ENCODE measurements around the gene ANKRD55. TPM values are rescaled to one million over a fixed set of nuclear protein-coding genes. Genes with fewer than 3 reads are reported as not detected.
"Not testable (repeated sequence)": the region's sequence is repeated elsewhere in the genome, so short reads cannot be mapped to it uniquely, and the experiment has no call there.

The ANKRD55 gene
- total and polyA plus RNA-seq, 2 donors (not counting 1 experiment from before 2014, with no cell fraction given): 0.07 TPM; not detected in 1

DNA sequence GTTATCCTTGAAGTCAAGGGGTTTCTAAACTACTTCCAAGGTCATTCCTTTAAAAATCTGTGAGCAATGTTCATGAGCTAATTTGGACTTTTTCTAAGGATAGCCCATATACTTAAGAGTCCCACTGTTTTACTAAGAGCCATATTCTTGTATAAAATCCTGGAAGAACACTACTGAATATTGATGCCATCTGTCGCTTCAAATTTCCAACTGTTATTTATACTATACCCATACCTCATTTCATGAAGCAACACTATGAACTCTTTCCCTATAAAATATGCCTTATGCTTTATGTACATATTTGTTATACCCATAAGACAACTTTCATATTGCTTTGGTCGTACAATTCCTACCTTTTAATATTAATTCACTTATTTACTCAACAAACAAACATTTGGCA, 12.4 kb upstream of the ANKRD55 start:
- no peaks in the 10 kb centered on the region for H3K4me1 Mint-ChIP-seq

DNA sequence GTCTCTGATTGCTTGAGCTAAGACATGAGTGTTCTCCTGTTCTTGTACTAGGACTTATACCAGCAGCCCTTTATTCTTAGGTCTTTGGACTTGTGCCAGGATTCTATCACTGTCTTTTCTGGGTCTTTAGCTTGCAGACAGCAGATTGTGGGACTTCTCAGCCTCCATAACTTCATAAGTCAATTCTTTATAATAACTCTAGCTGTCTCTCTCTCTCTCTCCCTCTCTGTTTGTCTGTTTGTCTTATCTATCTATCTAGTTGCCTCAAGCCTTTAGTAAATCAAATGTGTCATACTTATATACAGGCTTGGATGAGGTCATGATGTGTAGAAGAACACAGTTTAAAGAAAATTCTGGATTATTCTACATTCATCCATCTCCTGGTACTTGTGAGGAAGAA, 11.5 kb upstream of the ANKRD55 start:
- no peak overlapping the region for H3K27ac Mint-ChIP-seq
- ChIA-PET CTCF (no interaction called here), POLR2A (no interaction called here)
- peaks cover 12% of the 10 kb centered on the region for H3K9me3 Mint-ChIP-seq (ENCODE audit: insufficient read depth)
- H3K27me3 Mint-ChIP-seq: peaks cover 7% of the 10 kb centered on the region
- Histone ChIP-seq H3K36me3 (replicated peaks in 1 of 2; ENCODE audit: control extremely low read depth in 1 of 2, control insufficient read depth in 1 of 2, extremely low read depth in 1 of 2, insufficient read depth in 2 of 2, low read length in 1 of 2) (no peaks in the 10 kb centered on the region), H3K27ac (ENCODE audit: low read length in 2 of 2) (no peak overlapping the region), H3K79me2 (ENCODE audit: control insufficient read depth, insufficient read depth, low read length) (no peaks in the 10 kb centered on the region), H3K9me3 (ENCODE audit: control extremely low read depth in 1 of 3, control insufficient read depth in 2 of 3, insufficient read depth in 1 of 3, low read length in 2 of 3) (peaks cover 0 to 15% (median 14%) of the 10 kb centered on the region in 3 donors), H2AFZ (ENCODE audit: insufficient read depth, low read depth, low read length, poor library complexity, severe bottlenecking) (no peak overlapping the region), H3K4me1 (ENCODE audit: control insufficient read depth in 2 of 2, insufficient read depth in 2 of 2, low read length in 2 of 2) (no peaks in the 10 kb centered on the region), H3K4me2 (replicated peaks; ENCODE audit: low read depth, low read length, poor library complexity, severe bottlenecking) (no peak overlapping the region), H3K9ac (ENCODE audit: low read length) (no peak overlapping the region), H4K20me1 (ENCODE audit: control insufficient read depth, insufficient read depth, low read length, poor library complexity, severe bottlenecking) (no peaks in the 10 kb centered on the region), H3K27me3 (replicated peaks in 1 of 4; ENCODE audit: control extremely low read depth in 1 of 4, control insufficient read depth in 3 of 4, insufficient read depth in 4 of 4, low read length in 3 of 4) (peaks cover 0 to 6% (median 2%) of the 10 kb centered on the region in 4 experiments), H3K4me3 (ENCODE audit: control extremely low read depth in 1 of 5, extremely low read depth in 1 of 5, insufficient read depth in 1 of 5, low read depth in 2 of 5, low read length in 4 of 5) (no peak overlapping the region)
- no peak for TF ChIP-seq EZH2 (IDR thresholded peaks at IDR 0.05; ENCODE audit: borderline replicate concordance, insufficient read depth, low read depth, low read length, poor library complexity, severe bottlenecking)
- TF ChIP-seq CTCF (IDR thresholded peaks at IDR 0.05): no peak
- DNase-seq: no peak
- no peaks in the 10 kb centered on the region for H3K4me1 Mint-ChIP-seq
- intact Hi-C loops (cut with micrococcal nuclease): no loop called here
- H3K4me3 Mint-ChIP-seq: no peak overlapping the region
- no peak for ATAC-seq (ENCODE audit: low read depth)

More for the DNA sequence above, 12.4 kb upstream of the ANKRD55 start:
- H3K27me3 Mint-ChIP-seq: peaks cover 7% of the 10 kb centered on the region
- no peak overlapping the region for H3K4me3 Mint-ChIP-seq
- intact Hi-C loops (cut with micrococcal nuclease): no loop called here
- Histone ChIP-seq H3K79me2 (ENCODE audit: control insufficient read depth, insufficient read depth, low read length) (no peaks in the 10 kb centered on the region), H3K36me3 (replicated peaks in 1 of 2; ENCODE audit: control extremely low read depth in 1 of 2, control insufficient read depth in 1 of 2, extremely low read depth in 1 of 2, insufficient read depth in 2 of 2, low read length in 1 of 2) (no peaks in the 10 kb centered on the region), H3K27me3 (replicated peaks in 1 of 4; ENCODE audit: control extremely low read depth in 1 of 4, control insufficient read depth in 3 of 4, insufficient read depth in 4 of 4, low read length in 3 of 4) (peaks cover 0 to 6% (median 2%) of the 10 kb centered on the region in 4 experiments), H3K4me2 (replicated peaks; ENCODE audit: low read depth, low read length, poor library complexity, severe bottlenecking) (no peak overlapping the region), H3K9me3 (ENCODE audit: control extremely low read depth in 1 of 3, control insufficient read depth in 2 of 3, insufficient read depth in 1 of 3, low read length in 2 of 3) (peaks cover 0 to 15% (median 14%) of the 10 kb centered on the region in 3 donors), H3K4me1 (ENCODE audit: control insufficient read depth in 2 of 2, insufficient read depth in 2 of 2, low read length in 2 of 2) (no peaks in the 10 kb centered on the region), H4K20me1 (ENCODE audit: control insufficient read depth, insufficient read depth, low read length, poor library complexity, severe bottlenecking) (no peaks in the 10 kb centered on the region), H3K4me3 (ENCODE audit: control extremely low read depth in 1 of 5, extremely low read depth in 1 of 5, insufficient read depth in 1 of 5, low read depth in 2 of 5, low read length in 4 of 5) (no peak overlapping the region), H3K9ac (ENCODE audit: low read length) (no peak overlapping the region), H3K27ac (ENCODE audit: low read length in 2 of 2) (no peak overlapping the region), H2AFZ (ENCODE audit: insufficient read depth, low read depth, low read length, poor library complexity, severe bottlenecking) (no peak overlapping the region)
- TF ChIP-seq EZH2 (IDR thresholded peaks at IDR 0.05; ENCODE audit: borderline replicate concordance, insufficient read depth, low read depth, low read length, poor library complexity, severe bottlenecking) (no peak), CTCF (IDR thresholded peaks at IDR 0.05) (no peak)
- no peak overlapping the region for H3K27ac Mint-ChIP-seq
- no peak for ATAC-seq (ENCODE audit: low read depth)
- peaks cover 12% of the 10 kb centered on the region for H3K9me3 Mint-ChIP-seq (ENCODE audit: insufficient read depth)
- ChIA-PET POLR2A (no interaction called here), CTCF (interaction anchor here (1.1 to 1.2 kb wide), 2 partner anchors 10 kb away, joined by 4 to 5 read pairs; no protein-coding TSS in a partner anchor)
- no CpG with 5 or more reads among the region's 2 CpGs for WGBS (ENCODE audit: insufficient coverage)
- DNase-seq: no peak

DNA sequence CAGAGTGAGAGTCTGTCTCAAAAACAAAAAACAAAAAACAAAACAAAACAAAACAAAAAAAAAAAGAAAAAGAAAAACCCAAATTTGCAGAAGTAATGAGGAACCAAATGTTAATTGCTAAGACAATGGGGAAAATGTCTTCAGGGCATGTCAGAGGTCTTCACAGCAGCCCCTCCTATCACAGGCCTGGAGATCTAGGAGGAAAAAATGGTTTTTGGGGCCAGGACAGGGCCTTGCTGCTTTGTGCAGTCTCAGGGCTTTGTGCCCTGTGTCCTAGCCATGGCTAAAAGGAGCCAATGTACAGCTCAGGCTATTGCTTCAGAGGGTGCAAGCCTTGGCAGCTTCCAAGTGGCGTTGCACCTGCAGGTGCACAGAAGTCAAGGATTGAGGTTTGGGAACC, 9.1 kb upstream of the ANKRD55 start:
- POLR2A ChIA-PET: interaction anchor here (0.7 kb wide), 1 partner anchor 43 kb away, joined by 3 read pairs; no protein-coding TSS in a partner anchor
- H4K20me1 ChIP-seq (ENCODE audit: control insufficient read depth, insufficient read depth, low read length, poor library complexity, severe bottlenecking); H3K4me3 ChIP-seq (ENCODE audit: control extremely low read depth in 1 of 5, extremely low read depth in 1 of 5, insufficient read depth in 1 of 5, low read depth in 2 of 5, low read length in 4 of 5); H3K36me3 ChIP-seq (replicated peaks in 1 of 2; ENCODE audit: control extremely low read depth in 1 of 2, control insufficient read depth in 1 of 2, extremely low read depth in 1 of 2, insufficient read depth in 2 of 2, low read length in 1 of 2); H3K27ac ChIP-seq (ENCODE audit: low read length in 2 of 2); H3K27ac Mint-ChIP-seq; intact Hi-C loops (cut with micrococcal nuclease); CTCF ChIA-PET; H3K4me1 ChIP-seq (ENCODE audit: control insufficient read depth in 2 of 2, insufficient read depth in 2 of 2, low read length in 2 of 2); H2AFZ ChIP-seq (ENCODE audit: insufficient read depth, low read depth, low read length, poor library complexity, severe bottlenecking); H3K27me3 ChIP-seq (replicated peaks in 1 of 4; ENCODE audit: control extremely low read depth in 1 of 4, control insufficient read depth in 3 of 4, insufficient read depth in 4 of 4, low read length in 3 of 4); H3K9ac ChIP-seq (ENCODE audit: low read length); H3K4me1 Mint-ChIP-seq; DNase-seq; ATAC-seq (ENCODE audit: low read depth); H3K27me3 Mint-ChIP-seq; H3K4me3 Mint-ChIP-seq; H3K79me2 ChIP-seq (ENCODE audit: control insufficient read depth, insufficient read depth, low read length); H3K4me2 ChIP-seq (replicated peaks; ENCODE audit: low read depth, low read length, poor library complexity, severe bottlenecking); H3K9me3 ChIP-seq (ENCODE audit: control extremely low read depth in 1 of 3, control insufficient read depth in 2 of 3, insufficient read depth in 1 of 3, low read length in 2 of 3): not testable (repeated sequence)
- WGBS (ENCODE audit: insufficient coverage): 100% methylated on average over 1 of the region's 1 CpG
- H3K9me3 Mint-ChIP-seq (ENCODE audit: insufficient read depth): peaks cover 15% of the 10 kb centered on the region

Measured in B cell (primary cell).